HG03457 (cell line): Measurements from ENCODE around the gene YTHDF2.

Source experiments
- ATAC-seq: cut with Tn5 transposase; IDR thresholded peaks from one replicate; pipeline ENCODE4 v1.9.1; 2021; ENCODE audit warnings: moderate number of reproducible peaks; ENCODE audit not compliant: unreplicated experiment

Gene YTHDF2

GRCh38 chr1:28796352-28797211, 59.8 kb downstream of the YTHDF2 start:
- no peak for ATAC-seq

- ATAC-seq: no peak
Observed at GRCh38 chr1:28800324-28800723, 63.6 kb downstream of the YTHDF2 start.

GRCh38 chr1:28801461-28801860, 64.7 kb downstream of the YTHDF2 start:
- no peak for ATAC-seq

GRCh38 chr1:28803051-28803450, 66.3 kb downstream of the YTHDF2 start:
- no peak for ATAC-seq

GRCh38 chr1:28803662-28804061, 66.9 kb downstream of the YTHDF2 start:
- ATAC-seq: no peak

GRCh38 chr1:28804071-28804470, 67.3 kb downstream of the YTHDF2 start:
- ATAC-seq: no peak

- no peak for ATAC-seq
Observed at GRCh38 chr1:28807046-28807445, 70.3 kb downstream of the YTHDF2 start.

- ATAC-seq: no peak
Observed at GRCh38 chr1:28807986-28808385, 71.2 kb downstream of the YTHDF2 start.

GRCh38 chr1:28811369-28811765, 74.6 kb downstream of the YTHDF2 start:
- ATAC-seq: no peak

- ATAC-seq: no peak
Observed at GRCh38 chr1:28811766-28812668, 75.3 kb downstream of the YTHDF2 start, which contains the start of gene OPRD1. Gene OPRD1, plus strand, starts transcription at chr1:28812170. Its CDS starts 214 bp downstream, at chr1:28812384.

- no peak for ATAC-seq
Observed at GRCh38 chr1:28812669-28813468, 76.1 kb downstream of the YTHDF2 start.

GRCh38 chr1:28813931-28814465, 77.3 kb downstream of the YTHDF2 start:
- ATAC-seq: no peak

- no peak for ATAC-seq
Observed at GRCh38 chr1:28815533-28816185, 78.9 kb downstream of the YTHDF2 start.

GRCh38 chr1:28817133-28817532, 80.4 kb downstream of the YTHDF2 start:
- ATAC-seq: no peak

GRCh38 chr1:28819020-28819419, 82.3 kb downstream of the YTHDF2 start:
- ATAC-seq: no peak
